Measurements from ENCODE around the gene UACA.
"Not testable (repeated sequence)": the region's sequence is repeated elsewhere in the genome, so short reads cannot be mapped to it uniquely, and the experiment has no call there.

Gene UACA

DNA sequence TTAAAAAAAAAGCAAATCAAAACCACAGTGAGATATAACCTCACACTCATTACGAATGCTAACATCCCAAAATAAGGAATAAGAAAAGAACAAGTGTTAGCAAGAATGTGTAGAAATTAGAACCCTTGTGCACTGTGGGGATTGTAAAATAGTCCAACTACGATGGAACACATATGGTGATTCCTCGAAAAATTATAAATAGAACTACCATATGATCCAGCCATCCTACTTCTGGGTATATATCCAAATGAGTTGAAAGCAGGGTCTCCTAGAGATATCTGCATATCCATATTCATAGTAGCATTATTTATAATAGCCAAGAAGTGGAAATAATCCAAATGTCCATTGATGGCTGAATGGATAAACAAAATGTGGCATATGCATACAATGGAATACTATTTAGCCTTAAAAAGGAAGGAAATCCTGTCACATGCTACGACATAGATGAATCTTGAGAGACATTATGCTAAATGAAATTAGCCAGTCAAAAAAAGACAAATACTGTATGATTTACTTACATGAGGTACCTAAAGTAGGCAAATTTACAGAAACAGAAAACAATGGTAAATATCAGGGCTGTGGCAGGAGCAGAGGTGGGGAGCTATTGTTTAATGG lies 55.6 kb downstream of the UACA start:
- no peak for DNase-seq

GRCh38 chr15:70704731-70705130 lies 58.6 kb downstream of the UACA start:
- no peak for DNase-seq

DNA sequence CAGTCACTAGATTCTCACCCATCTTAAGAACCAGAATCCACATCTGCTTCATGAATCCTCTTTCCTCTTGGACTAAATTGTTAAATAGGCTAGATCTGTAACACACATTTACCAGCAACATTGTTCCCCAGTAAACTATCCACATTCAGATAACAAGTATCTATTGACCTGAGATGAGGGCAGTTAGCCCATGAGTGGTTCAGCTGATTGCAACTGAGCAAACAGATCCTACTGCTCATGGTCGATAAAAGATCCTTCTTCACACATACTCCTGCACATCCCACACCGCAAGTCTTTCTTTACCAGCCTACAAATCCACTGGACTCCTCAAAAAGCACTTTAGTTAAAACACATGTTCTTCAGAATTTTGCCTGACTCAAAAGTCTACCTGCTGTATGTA lies 59.2 kb downstream of the UACA start:
- no peak for DNase-seq

- no peak for DNase-seq
Observed at GRCh38 chr15:70703096-70703878, 60.1 kb downstream of the UACA start.

GRCh38 chr15:70702584-70702983 lies 60.8 kb downstream of the UACA start:
- no peak for DNase-seq

- no peak for DNase-seq
Observed at GRCh38 chr15:70701891-70702568, 61.3 kb downstream of the UACA start.

DNA sequence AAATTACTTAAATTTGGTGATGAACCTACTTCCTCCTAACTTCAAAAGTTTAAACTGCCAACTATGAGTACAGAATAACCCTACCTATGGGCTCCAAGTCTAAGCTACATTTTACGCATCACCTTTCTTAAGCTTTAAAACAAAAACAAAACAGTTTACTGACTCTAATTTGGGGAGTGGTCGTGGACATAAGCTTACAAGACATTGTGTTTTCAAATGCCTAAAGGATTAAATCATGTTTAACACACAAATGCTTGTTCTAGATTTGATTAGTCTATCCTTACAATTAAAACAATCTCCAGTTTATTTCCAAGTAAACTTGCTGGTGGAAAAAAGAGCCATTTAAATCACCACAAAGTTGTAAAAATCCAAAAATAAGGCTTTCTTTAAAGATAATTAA lies 62.2 kb downstream of the UACA start:
- no peak for DNase-seq

DNA sequence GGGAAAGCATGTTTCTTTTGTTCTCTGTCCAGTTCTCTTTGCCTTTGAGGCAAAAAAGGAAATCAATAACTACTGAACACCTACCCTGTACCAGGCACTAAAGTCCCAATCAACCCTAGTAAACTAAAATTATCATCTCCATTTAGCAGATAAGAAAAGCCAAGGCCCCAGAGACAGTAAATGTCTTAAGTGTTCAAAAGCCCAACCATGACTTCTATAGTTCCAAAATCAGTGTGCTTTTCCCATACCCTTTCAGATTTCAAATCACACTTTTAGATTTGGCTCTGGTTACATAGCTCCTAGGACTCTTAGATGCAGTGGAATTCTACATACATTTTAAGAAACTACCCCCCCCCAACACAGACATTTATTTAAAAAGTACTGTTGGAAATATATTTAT lies 63.5 kb downstream of the UACA start:
- no peak for DNase-seq

- DNase-seq = no peak
Observed at GRCh38 chr15:70698836-70699390, 64.4 kb downstream of the UACA start.

- no peak for DNase-seq
Observed at GRCh38 chr15:70698426-70698825, 64.9 kb downstream of the UACA start.

DNA sequence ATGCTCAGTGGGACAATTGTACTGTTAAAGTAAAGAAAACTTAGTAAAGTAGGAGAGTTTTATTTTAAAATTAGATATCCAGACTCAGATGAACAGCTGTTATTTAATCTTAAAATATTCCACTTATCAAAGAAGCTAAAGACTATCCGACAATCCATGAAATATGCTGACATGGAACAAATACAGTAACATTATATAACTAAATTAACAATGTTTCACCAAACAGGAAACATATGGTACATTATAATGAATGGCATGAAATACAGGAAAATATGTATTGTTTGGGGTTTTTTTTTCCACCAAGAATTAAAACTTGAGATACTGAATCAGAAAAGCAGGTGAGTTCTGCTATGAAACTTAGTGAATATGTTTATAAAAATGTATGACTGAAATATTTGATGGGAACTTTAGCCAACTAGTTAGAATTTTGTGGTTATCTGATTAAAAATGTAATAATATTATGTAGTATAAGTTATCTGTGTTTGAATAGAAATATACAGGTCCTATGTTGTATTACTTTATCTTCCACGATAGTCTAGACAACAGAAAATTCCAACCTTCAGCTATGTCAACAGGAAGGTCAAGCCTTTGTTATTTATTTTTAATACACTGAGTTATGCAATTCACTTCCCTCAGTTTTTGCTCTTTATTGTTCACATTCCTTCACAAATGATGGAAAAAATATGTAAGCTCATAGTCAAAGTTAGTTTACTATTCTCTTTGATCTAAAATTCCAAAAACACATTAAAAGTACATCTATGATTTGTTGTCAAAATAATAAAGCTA lies 72.7 kb downstream of the UACA start:
- DNase-seq = no peak

GRCh38 chr15:70690021-70690420 lies 73.3 kb downstream of the UACA start:
- DNase-seq = no peak

DNA sequence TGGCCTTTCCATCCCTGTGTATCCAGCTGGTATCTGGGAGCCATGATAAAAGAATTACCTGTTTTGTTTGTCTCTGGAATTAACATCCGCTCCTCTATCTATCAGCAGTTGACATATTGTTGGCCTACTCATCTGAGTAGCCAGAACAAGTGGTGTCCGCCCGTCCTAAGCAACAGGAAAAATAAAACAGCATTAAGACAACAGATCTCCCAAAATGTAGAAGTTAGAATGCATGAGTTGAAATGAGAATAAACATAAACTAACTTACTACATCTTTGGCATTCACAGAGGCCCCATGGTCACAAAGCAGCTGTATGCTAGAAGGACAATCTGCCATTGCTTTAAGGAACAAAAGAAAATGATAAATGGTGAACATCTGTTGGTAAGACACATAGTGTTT lies 75.9 kb downstream of the UACA start:
- no peak for DNase-seq

DNA sequence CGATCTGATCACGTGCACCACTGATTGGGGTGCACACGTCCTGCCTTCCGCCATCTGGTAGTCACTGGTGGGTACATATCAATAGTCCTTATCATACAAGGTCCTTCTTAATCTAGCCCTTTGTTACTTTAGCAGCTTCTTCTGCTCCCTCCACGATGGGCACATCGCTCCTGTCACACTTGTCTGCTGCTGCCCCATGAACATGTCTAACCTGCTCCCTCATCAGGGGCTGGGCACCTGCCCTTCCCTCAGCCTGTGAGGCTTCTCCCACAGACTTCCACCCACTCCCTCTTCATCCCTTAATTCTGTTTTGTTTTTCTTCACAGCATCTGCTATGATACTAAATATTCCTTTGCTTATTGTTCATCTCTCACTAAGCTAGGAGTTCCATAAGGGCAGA lies 82.5 kb downstream of the UACA start:
- DNase-seq = no peak

DNA sequence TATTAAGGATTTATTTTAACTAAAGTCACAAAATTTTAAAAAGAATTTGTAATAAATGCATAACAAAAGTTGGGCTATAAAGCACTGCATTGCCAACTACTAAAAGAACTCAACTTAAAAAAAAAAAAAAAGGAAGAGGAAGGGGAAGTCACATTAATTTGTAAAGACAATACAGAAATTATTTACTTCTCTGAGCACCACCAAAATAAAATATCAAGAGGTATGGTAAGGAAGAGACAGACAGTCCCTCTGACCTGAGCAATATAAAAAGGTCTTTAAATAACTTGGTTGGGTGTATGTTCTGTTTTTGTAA lies 83.5 kb downstream of the UACA start:
- no peak for DNase-seq

GRCh38 chr15:70672081-70672480 lies 91.3 kb downstream of the UACA start:
- DNase-seq = peak; percentile 48

DNA sequence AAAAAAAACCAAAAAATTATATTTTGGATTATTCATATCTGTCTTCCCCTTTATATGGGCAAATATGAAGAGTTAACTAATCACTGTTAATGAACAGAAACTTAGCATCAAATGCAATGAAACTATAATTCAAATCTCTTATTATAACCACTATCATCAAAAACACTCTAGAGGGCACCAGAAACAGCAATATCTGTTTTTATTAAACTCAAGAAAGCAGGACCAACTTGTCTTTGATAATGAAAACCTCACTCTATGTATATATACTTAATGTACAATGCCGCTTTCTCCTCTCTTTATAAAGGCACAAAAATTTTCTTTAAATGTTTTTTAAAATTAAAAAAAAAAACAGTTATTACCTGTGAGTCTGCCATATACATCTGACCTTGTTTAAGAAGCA lies 92.7 kb downstream of the UACA start:
- DNase-seq = no peak

- DNase-seq = no peak
Observed at GRCh38 chr15:70669966-70670658, 93.2 kb downstream of the UACA start.

- DNase-seq = no peak
Observed at GRCh38 chr15:70669006-70669602, 94.3 kb downstream of the UACA start.

DNA sequence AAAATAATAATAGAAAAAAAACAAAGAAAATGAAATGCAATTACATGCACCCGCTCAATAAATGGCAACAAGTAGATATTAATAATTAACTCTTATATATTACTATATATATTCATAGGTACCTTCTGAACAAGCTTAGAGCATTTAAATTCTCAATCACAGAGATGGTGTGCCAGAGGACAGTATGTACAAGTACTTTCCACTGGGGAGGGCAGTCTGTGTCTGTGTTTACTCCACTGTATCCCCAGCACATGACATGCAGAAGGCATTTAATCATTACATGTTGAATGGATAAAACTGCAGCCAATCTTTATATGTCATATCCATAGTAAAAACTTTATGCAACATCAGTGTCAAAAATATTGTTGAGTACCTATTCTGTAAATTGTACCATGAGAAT lies 97.8 kb downstream of the UACA start:
- no peak for DNase-seq

GRCh38 chr15:70664494-70664893 lies 98.9 kb downstream of the UACA start:
- DNase-seq = no peak

GRCh38 chr15:70663069-70663468 lies 100.3 kb downstream of the UACA start:
- DNase-seq = not testable (repeated sequence)
